ENCODE measurements around the gene NEUROD6.
A peak's percentile ranks its signal among the peaks of the same experiment; 100 is the strongest.

NEUROD6 gene

GRCh38 chr7:31341141-31341540, 615 bp upstream of the NEUROD6 start:
- no peak for FAIRE-seq
- DNase-seq (ENCODE audit: insufficient read length, low spot score) = no peak
- no peak for TF ChIP-seq POLR2A (IDR thresholded peaks at IDR 0.05; ENCODE audit: low read depth, low read length)

- peak; percentile 30 for FAIRE-seq
- no peak for DNase-seq (ENCODE audit: insufficient read length, low spot score)
- no peak for TF ChIP-seq POLR2A (IDR thresholded peaks at IDR 0.05; ENCODE audit: low read depth, low read length)
These were observed 475 bp downstream of the NEUROD6 start for GRCh38 chr7:31340051-31340450.

DNA sequence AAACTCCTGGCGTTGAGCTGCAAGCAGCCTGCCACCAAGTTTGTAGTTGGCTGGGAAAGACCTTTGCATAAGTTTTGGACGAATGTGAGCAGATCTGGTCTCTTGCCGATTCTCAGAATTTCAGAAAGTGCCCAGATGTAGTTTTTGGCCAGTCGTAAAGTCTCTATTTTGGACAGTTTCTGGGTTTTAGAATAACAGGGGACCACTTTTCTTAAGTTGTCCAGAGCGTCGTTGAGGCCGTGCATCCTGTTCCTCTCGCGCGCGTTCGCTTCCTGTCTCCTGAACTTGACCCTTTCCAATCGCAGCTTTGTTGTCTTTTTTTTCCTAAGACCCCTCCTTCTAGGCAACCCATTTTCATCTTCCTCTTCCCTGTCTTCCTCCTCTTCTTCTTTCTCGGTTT, 1.8 kb downstream of the NEUROD6 start:
- FAIRE-seq = no peak
- TF ChIP-seq POLR2A (IDR thresholded peaks at IDR 0.05; ENCODE audit: low read depth, low read length) = no peak
- DNase-seq (ENCODE audit: insufficient read length, low spot score) = no peak

- TF ChIP-seq POLR2A (IDR thresholded peaks at IDR 0.05; ENCODE audit: low read depth, low read length) = no peak
- DNase-seq (ENCODE audit: insufficient read length, low spot score) (no peak), FAIRE-seq (no peak)
These were observed 3.4 kb downstream of the NEUROD6 start for GRCh38 chr7:31337002-31337565.

DNA sequence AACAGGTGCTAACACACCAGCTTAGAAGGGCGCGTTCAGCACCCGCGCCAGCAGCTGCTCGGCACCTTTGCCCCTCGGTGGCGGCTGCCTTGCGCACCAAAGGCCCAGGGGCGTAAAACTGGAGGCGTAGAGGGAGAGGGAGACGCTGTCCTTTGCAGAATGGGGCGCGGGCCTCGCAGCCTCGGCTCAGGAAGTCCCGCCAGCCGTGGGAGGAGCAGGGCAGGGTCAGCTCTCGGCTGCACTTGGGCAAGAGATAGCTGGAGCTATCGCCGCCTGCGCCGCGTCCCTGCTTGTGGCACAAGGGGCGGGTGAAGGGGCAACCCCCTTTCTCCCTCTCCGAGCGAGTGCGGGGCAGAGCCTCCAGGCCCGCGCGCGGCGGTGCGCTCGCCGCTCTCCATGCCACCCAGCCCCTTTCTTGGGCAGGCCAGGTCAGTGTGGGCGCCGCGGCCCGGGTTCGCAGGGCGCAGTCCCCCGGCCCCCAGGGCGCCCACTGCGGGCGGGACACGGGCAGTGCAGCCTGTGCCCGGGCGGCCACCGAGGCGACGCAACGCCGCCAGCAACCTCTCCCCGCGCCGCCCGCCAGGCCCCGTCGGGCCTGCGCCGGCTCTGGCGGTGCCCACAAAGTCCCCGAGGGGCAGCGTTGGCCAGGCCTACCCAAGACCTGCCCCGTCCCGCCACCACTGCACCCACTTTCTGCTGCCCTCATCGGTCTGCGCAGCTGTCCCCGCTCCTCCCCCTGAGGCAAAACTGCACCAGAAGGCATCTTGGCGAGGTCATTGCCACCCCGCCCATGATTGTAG, 4.1 kb downstream of the NEUROD6 start:
- DNase-seq (ENCODE audit: insufficient read length, low spot score) (no peak), FAIRE-seq (no peak)
- no peak for TF ChIP-seq POLR2A (IDR thresholded peaks at IDR 0.05; ENCODE audit: low read depth, low read length)

DNA sequence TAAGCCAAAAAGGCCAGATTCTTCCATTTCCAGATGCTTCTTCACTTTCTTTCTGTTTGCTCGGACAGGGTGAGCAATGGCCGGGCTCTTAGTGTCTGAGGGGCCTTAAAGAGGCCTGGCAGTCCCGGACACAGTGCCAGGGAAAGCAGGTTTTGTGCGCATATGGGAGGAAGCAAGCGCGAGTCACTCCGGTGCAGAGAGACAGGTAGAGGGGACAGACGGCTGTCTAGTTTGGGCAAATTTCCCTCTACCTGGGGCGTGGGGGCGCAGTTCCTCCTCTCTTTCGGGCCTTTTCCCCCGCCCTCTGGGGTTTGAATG, 4.7 kb downstream of the NEUROD6 start:
- FAIRE-seq = no peak
- TF ChIP-seq POLR2A (IDR thresholded peaks at IDR 0.05; ENCODE audit: low read depth, low read length) = no peak
- DNase-seq (ENCODE audit: insufficient read length, low spot score) = no peak

DNA sequence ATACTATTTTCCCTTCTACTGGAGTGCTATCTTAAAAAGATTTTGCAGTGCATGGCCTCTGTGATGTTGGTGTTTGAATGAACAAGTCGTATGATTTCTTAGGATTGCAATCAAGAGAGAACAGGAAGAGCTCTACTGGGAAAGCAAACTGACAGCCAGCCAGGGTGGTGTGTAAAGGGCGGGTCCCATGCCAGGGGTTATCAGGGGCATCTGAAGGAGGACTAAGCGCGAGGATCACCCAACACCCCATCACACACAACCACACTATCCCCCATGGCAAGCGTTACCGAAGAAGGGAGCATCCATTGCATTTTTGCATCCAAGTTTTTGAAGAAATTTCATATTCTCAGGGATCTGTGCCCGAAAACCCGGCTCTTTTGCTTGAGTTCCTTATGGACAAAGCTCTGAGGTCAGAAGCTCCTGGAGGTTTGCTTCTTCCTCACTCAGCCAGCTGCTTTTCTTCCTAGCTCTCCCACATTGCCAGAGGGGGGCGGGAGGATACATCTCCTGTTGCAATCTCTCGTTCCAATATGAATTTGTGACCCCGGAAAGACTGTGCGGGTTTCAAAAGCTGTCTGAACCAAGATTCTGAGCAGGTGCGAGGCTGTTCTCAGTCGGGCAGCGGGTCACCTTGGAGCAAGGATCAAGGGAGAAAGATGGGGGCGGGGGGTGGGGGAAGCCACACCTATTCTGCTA, 5.2 kb downstream of the NEUROD6 start:
- no peak for TF ChIP-seq POLR2A (IDR thresholded peaks at IDR 0.05; ENCODE audit: low read depth, low read length)
- FAIRE-seq = no peak
- DNase-seq (ENCODE audit: insufficient read length, low spot score) = no peak

- no peak for TF ChIP-seq POLR2A (IDR thresholded peaks at IDR 0.05; ENCODE audit: low read depth, low read length)
- no peak for FAIRE-seq
- no peak for DNase-seq (ENCODE audit: insufficient read length, low spot score)
These were observed 7.2 kb downstream of the NEUROD6 start for GRCh38 chr7:31333291-31333690.

GRCh38 chr7:31327071-31327470, 13.5 kb downstream of the NEUROD6 start:
- TF ChIP-seq POLR2A (IDR thresholded peaks at IDR 0.05; ENCODE audit: low read depth, low read length) = no peak
- peak; percentile 80 for FAIRE-seq
- DNase-seq (ENCODE audit: insufficient read length, low spot score) = peak; percentile 81

DNA sequence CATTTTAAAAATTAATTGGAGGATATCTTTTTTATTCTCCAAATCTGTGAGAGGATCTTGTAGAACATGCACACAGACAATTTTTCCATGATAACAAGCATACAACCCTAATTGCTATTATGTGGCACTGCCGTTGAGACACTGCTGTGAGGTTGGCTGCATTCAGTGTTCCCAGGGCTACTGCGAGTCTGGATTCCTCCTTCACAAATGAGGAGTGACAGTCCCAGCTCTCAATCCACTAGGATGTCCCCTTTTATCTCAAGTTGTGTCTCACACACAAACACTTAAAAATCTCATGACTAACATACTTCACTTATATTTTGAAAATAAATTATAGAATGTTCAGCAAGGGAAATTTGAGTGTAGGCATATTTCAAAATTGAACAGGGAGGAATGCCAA, 14.1 kb downstream of the NEUROD6 start:
- FAIRE-seq (no peak), DNase-seq (ENCODE audit: insufficient read length, low spot score) (no peak)
- TF ChIP-seq POLR2A (IDR thresholded peaks at IDR 0.05; ENCODE audit: low read depth, low read length) = no peak

GRCh38 chr7:31323101-31323500, 17.4 kb downstream of the NEUROD6 start:
- TF ChIP-seq POLR2A (IDR thresholded peaks at IDR 0.05; ENCODE audit: low read depth, low read length) = no peak

GRCh38 chr7:31320675-31321074, 19.9 kb downstream of the NEUROD6 start:
- TF ChIP-seq POLR2A (IDR thresholded peaks at IDR 0.05; ENCODE audit: low read depth, low read length) = no peak
- FAIRE-seq = no peak

More at GRCh38 chr7:31323101-31323500, 17.4 kb downstream of the NEUROD6 start:
- FAIRE-seq = no peak
- no peak for DNase-seq (ENCODE audit: insufficient read length, low spot score)

DNA sequence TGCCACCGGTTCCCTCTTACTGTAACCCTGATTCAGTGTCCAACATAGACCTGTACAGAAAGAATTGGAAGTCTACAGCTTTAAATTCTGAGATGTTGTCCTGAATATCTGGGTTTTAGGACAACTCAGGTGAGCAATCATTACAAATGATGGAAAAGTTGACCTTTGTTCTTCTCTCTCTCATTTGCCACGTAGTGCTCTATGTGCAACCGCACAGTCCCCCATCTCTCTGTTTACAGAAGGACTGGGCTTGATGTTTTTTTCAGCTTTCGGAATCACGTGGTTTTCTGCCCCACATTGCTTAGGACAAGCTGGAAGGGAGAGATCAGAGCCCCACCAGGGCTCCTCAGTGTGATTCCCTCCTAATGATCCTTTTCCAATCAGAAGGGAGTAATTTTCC, 22.2 kb downstream of the NEUROD6 start:
- FAIRE-seq = no peak
- DNase-seq (ENCODE audit: insufficient read length, low spot score) = no peak
- no peak for TF ChIP-seq POLR2A (IDR thresholded peaks at IDR 0.05; ENCODE audit: low read depth, low read length)

More at GRCh38 chr7:31320675-31321074, 19.9 kb downstream of the NEUROD6 start:
- DNase-seq (ENCODE audit: insufficient read length, low spot score) = no peak

DNA sequence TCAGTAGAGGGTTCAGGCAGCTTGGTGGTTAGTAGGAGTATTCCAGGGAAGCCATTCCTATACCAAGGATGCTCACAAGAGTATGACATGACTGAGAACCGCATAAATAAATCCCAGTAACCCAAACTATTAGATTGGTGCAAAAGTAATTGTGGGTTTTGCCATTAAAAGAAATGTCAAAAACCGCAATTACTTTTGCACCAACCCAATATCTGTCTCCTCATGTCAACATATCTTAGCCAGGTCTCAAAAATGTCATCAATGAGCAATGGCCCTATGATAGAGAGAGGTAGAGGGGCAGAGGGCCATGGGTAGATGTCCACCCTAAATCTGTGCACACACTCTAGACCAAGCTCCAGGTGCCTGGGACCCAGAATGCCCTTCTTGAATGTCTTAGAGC, 23.6 kb downstream of the NEUROD6 start:
- no peak for TF ChIP-seq POLR2A (IDR thresholded peaks at IDR 0.05; ENCODE audit: low read depth, low read length)
- DNase-seq (ENCODE audit: insufficient read length, low spot score) (no peak), FAIRE-seq (no peak)

DNA sequence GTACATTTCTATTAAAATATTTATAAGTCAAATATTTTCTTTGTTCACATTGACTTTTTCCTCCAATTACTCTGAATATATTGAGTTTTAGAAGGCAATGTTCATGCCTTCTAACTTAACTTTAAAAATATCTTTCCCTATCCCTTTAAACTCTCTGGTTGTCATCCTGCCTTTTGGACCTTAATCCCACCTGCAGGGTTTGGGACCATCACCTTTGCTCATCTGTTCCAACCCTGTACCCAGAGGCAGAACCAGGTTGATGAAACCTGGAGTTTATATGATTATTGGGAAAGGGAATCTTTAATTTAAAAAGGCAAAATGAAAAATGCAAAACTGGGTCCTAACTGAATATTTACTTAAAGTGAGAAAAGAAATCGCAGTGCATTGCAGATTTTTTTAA, 24.8 kb downstream of the NEUROD6 start:
- no peak for TF ChIP-seq POLR2A (IDR thresholded peaks at IDR 0.05; ENCODE audit: low read depth, low read length)
- no peak for FAIRE-seq
- DNase-seq (ENCODE audit: insufficient read length, low spot score) = no peak
